HS-5 (cell line): ENCODE measurements around the gene SLC25A5.
A peak's percentile ranks its signal among the peaks of the same experiment; 100 is the strongest.
"Not testable (repeated sequence)": the region's sequence is repeated elsewhere in the genome, so short reads cannot be mapped to it uniquely, and the experiment has no call there.

Experiments used
- DNase-seq: peaks from one replicate; pipeline ENCODE4 v3.0.0-alpha.2; 2012; ENCODE audit warnings: low read depth

The SLC25A5 gene

GRCh38 chrX:119477812-119478232, 9.6 kb downstream of the SLC25A5 start:
- DNase-seq = peak; percentile 65

GRCh38 chrX:119478504-119478903, 10.3 kb downstream of the SLC25A5 start:
- DNase-seq = no peak

- no peak for DNase-seq
These were observed 11.6 kb downstream of the SLC25A5 start for GRCh38 chrX:119479845-119480244.

DNA sequence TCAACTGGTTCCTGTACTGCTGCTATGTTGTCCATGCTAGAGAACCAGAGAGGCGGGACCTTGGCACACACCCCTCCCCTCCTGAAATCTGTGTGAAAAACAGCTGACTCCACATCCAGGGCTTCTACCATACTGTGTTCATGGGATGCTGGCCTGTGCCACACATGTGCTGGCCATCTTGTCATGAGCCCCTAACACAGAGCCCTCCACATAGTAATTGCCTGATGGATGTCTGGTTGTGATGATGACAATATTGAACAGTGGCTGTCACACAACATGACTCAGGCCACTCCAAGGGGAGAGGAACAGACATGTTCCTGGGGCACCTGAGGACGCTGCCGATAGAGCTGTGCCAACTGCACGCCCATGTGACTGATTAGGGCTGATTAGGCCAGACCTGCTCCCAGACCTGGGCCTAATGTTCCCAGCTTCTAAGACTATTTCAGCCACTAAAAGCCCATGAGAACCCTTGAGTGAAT, 13.1 kb downstream of the SLC25A5 start:
- DNase-seq = no peak

DNA sequence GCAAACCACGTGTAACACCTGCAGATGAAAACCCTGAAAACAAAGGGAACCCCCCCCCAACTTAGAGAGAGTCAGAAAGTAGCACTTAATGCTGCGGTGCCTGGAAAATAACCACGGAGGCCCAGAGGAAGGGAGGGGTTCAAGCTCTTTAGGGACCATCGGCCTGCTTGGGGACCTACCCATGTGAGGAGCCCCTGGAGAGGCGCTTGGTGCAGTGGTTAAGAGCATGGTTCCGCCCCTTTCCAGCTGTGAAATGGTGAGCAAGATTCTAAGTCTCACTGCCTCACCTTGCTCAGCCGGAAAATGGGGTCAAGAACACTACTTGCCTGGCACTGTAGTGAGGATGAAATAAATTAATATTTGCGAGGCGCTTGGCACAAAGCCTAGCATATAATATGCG, 13.8 kb downstream of the SLC25A5 start:
- no peak for DNase-seq

- no peak for DNase-seq
These were observed 14.5 kb downstream of the SLC25A5 start for GRCh38 chrX:119482481-119483480.

GRCh38 chrX:119486745-119487144, 18.5 kb downstream of the SLC25A5 start:
- no peak for DNase-seq

DNA sequence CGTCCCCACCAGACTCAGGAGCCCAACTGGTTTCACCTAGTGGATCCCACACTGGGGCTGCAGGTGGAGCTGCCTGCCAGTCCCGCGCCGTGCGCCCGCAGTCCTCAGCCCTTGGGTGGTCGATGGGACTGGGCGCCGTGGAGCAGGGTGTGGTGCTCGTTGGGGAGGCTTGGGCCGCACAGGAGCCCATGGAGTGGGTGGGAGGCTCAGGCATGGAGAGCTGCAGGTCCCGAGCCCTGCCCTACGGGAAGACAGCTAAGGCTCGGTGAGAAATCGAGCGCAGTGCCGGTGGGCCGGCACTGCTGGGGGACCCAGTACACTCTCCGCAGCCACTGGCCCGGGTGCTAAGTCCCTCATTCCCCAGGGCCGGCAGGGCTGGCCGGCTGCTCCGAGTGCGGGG, 19.5 kb downstream of the SLC25A5 start:
- not testable (repeated sequence) for DNase-seq

DNA sequence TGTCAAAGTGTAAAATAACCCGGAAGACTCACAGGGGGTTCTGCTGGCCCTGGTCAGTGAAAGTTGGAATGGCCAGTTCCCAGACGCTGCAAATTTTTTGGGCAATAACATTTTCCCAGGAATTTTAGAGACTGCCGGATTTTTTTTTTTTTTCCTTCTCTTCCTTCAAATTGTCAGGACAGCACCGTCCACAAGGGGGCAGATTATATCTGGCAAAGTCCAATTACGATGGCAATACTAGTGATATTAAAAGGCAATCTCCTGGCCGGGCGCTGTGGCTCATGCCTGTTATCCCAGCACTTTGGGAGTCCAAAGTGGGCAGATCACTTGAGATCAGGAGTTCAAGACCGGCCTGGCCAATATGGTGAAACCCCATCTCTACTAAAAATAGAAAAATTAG, 20.5 kb downstream of the SLC25A5 start:
- no peak for DNase-seq

DNA sequence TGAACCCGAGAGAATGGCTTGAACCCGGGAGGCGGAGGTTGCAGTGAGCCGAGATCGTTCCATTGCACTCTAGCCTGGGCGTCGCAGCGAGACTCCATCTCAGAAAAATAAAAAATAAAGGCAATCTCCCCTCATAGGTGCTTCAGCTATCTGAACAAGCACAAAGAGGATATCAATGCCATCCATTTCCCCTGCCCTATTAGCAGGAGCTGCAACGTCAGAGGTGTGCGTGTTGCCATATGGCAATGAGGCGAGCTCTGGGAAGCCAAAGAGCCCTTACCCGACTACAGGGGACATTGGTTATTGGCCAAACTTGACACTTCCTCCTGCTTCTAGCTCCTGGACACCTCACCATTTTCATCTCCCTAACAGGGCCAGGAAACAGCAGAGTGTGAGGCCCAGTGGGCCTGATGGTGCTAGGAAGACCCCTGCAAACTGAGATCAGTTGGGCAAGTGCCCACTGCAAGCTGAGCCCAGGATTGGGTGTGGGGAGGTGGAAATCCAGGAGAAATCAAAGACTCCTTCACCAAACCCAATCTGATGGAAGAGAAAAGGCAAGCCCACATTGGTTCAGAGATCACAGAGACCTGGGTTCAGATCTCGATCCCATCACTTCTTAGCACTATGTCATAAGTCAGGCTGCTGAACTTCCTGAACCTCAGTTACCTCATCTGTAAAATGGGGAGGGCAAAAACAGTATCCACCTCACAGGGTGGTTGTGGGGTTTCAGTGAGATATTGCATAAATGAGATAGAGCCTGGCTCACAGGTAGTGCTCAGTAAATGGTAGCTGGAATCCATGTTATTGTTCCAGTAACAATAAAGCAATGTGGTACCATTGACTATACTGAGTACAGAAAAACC, 21.2 kb downstream of the SLC25A5 start:
- no peak for DNase-seq

GRCh38 chrX:119492463-119492862, 24.2 kb downstream of the SLC25A5 start:
- no peak for DNase-seq

DNA sequence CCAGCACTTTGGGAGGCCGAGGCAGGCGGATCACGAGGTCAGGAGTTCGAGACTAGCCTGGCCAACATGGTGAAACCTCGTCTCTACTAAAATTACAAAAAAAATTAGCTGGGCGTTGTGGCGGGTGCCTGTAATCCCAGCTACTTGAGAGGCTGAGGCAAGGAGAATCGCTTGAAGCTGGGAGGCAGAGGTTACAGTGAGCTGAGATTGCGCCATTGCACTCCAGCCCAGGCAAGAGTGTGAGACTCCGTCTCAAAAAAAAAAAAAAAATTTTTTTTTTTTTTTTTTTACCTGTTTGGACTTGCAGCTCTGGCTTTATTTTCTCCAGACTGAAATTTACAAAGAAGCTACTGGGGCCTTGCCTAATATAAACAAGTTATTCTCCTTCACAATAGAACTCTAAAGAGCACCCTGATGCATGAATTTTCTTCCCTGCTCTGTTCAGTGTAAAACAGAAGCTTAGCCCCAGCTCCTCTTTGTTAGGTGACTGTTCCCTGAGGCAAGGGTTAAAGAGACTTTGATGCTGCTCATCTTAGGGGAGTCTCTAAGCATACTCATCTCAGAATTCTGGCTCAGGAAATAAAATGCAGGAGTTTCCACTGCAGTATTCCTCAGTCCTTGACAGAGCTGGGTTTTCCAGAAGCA, 25.7 kb downstream of the SLC25A5 start:
- DNase-seq = not testable (repeated sequence)

DNA sequence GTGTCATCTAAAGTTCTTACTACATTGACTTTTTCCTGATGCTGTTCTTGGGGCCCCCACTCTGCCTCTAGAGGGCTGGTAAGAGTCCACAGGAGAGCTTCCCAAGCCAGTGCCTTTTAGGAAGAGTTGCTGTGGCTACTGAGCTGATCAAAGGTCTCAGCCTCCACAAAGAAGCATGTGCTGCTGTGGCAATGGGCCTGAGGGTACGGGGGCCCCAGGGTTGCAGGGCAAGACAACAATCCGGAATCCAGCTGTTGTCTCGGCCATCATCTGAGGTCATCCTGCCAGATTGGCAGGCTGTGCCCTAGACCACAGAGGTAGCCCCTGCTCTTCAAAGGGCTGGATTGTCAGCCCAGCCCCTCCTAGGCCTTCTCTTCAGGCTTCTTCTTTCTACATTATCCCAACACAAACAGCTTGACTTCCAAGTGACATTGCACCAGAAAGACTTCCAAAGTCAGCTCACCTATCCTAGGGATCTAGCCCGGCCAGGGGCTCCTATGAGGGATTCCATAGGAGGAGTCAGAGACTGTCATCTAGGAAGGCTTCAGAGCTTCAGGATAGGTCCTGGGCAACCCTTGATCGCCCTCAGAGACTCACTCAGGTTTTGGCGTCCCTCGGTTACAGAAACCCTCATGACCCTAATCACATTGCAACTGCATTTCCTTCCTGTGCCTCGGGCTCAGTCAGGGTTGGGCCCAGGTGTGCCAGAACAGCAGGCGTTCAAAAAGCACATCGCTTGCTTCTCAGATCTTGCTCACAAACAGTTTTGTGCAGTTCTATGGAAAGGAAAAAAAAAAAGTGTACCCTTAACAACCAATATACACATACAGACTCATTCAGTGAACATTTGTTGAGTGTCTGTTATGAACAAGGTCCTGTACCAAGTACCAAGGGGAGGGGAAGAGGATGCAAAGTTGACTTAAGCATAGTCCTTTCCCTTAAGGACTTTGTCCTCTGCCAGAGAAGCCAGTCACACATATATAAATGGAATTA, 27.8 kb downstream of the SLC25A5 start:
- no peak for DNase-seq

- DNase-seq = no peak
These were observed 28.9 kb downstream of the SLC25A5 start for GRCh38 chrX:119497185-119497584.

DNA sequence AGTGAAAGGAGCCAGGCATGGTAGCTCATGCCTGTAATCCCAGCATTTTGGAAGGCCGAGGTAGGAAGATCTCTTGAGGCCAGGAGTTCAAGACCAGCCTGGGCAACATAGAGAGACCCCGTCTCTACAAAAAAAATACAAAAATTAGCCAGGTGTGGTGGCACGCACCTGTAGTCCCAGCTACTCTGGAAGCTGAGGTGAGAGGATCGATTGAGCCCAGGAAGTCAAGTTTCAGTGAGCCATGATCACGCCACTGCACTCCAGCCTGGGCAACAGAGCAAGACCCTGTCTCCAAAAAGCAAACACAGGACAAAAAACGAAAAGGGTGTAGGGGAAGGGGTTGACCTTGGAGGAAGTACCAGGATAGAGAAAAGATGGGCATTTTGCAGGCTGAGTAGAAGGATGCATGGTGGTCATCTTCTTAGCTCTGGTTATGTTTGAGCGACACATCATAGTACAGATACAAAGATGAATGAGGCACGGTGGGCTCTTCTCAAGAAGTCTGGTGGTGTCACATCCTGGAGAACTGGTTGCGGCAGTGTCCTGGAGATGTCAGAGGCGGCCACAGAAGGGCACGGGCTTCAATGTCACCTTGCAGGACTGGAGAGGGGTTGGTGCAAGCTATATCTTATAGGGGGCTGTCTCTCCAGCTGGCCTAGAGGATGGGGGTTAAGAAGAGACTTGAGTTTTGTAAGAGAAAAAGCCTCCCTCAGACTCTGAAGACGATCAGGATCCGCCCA, 32.0 kb downstream of the SLC25A5 start:
- no peak for DNase-seq

GRCh38 chrX:119501511-119502148, 33.4 kb downstream of the SLC25A5 start:
- no peak for DNase-seq

GRCh38 chrX:119502727-119503483, 34.7 kb downstream of the SLC25A5 start:
- no peak for DNase-seq

DNA sequence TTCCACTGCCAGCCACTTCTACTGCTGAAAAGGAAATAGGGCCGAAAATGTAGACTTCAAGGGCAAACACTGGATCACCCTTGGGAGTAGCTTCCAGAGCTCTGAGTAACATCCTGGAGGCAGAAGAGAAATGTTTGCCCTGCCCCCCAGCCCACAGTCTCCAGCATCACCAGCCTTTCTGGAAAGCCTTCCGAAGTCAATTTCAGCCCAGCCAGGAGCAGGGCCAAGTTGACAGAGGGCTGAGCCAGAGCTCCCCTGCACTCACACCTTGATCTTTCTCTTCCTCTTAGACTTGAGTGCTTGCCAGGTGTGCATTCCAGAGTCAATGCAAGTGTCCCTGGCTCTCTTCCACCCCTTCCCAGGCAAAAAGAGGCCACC, 35.2 kb downstream of the SLC25A5 start:
- peak; percentile 51 for DNase-seq

DNA sequence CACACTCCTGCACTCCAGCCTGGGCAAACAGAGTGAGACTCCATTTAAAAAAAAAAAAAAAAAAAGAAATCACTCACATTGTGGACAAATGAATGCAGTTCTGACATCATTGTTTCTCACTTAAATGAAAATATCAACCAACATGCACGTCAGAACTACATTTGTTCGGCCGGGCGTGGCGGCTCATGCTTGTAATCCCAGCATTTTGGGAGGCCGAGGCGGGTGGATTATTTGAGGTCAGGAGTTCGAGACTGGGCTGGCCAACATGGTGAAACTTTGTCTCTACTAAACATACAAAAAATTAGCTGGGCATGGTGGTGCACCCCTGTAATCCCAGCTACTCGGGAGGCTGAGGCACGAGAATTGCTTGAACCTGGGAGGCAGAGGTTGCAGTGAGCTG, 36.9 kb downstream of the SLC25A5 start:
- not testable (repeated sequence) for DNase-seq
